ENCODE measurements around the gene KIR3DL3. TPM values are rescaled to one million over a fixed set of nuclear protein-coding genes. Genes with fewer than 3 reads are reported as not detected.

KIR3DL3 gene
- polyA plus RNA-seq, 1 donor (not counting 4 experiments of a cell fraction or from before 2014, with no cell fraction given) = not detected

DNA sequence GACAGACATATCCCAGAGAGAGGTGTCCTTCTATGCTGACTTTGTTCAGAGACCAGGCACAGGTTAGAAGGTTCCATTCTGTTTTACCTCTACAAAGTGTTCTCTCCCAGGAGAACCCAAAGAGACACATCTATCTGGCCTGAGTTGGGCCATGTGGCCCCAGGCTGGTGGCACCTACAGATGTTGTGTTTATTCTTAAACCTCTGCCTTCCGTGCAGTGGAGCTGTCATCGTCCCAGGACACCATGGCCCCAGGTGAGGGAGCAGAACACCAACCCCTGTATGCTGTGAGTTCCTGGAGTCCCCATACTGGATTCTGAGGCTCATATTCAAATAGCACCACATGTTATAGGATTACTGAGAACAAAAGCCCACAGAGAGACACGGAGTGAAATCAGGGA, 3.9 kb downstream of the KIR3DL3 start:
- no peaks in the 10 kb centered on the region for H3K4me1 ChIP-seq (ENCODE audit: control insufficient read depth, extremely low read depth, insufficient read depth, low read length)
- H3K27ac ChIP-seq (ENCODE audit: control insufficient read depth, insufficient read depth, low read length) = no peak overlapping the region
- FAIRE-seq (no peak), DNase-seq (ENCODE audit: low read depth, low spot score) (no peak)
- no peak overlapping the region for H2AFZ ChIP-seq (ENCODE audit: control insufficient read depth, low read length)
- dilution Hi-C loops (cut with MboI; ENCODE audit: extremely low pct_ligation_motif_present, low sequenced_read_pairs) = no loop called here
- no peaks in the 10 kb centered on the region for H4K20me1 ChIP-seq (ENCODE audit: control insufficient read depth, extremely low read depth, insufficient read depth, low read length)
- no peaks in the 10 kb centered on the region for H3K79me2 ChIP-seq (ENCODE audit: control insufficient read depth, insufficient read depth, low read length)
- no peak overlapping the region for H3K4me3 ChIP-seq (ENCODE audit: control insufficient read depth in 2 of 3, extremely low read depth in 1 of 3, insufficient read depth in 2 of 3, low read depth in 1 of 3, low read length in 3 of 3)
- H3K9ac ChIP-seq (ENCODE audit: control insufficient read depth, extremely low read depth, insufficient read depth, low read length) = no peak overlapping the region
- H3K9me3 ChIP-seq (ENCODE audit: control insufficient read depth, low read depth, low read length) = peaks cover 7% of the 10 kb centered on the region
- H3K4me2 ChIP-seq (ENCODE audit: control insufficient read depth, extremely low read depth, insufficient read depth, low read depth, low read length) = no peak overlapping the region
- TF ChIP-seq, protein P1, sequence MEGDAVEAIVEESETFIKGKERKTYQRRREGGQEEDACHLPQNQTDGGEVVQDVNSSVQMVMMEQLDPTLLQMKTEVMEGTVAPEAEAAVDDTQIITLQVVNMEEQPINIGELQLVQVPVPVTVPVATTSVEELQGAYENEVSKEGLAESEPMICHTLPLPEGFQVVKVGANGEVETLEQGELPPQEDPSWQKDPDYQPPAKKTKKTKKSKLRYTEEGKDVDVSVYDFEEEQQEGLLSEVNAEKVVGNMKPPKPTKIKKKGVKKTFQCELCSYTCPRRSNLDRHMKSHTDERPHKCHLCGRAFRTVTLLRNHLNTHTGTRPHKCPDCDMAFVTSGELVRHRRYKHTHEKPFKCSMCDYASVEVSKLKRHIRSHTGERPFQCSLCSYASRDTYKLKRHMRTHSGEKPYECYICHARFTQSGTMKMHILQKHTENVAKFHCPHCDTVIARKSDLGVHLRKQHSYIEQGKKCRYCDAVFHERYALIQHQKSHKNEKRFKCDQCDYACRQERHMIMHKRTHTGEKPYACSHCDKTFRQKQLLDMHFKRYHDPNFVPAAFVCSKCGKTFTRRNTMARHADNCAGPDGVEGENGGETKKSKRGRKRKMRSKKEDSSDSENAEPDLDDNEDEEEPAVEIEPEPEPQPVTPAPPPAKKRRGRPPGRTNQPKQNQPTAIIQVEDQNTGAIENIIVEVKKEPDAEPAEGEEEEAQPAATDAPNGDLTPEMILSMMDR (optimal IDR thresholded peaks at IDR 0.05 in 1 of 3, IDR thresholded peaks at IDR 0.05 in 1 of 3, conservative IDR thresholded peaks at IDR 0.05 in 1 of 3; ENCODE audit: extremely low read depth in 1 of 3, insufficient read depth in 2 of 3, low read length in 3 of 3) = no peak
- no peak for TF ChIP-seq EZH2 (IDR thresholded peaks at IDR 0.05; ENCODE audit: low read length)
- no peaks in the 10 kb centered on the region for H3K27me3 ChIP-seq (ENCODE audit: control insufficient read depth, extremely low read depth, insufficient read depth, low read length)
- H3K36me3 ChIP-seq (ENCODE audit: control insufficient read depth in 2 of 2, extremely low read depth in 1 of 2, insufficient read depth in 2 of 2, low read length in 2 of 2) = no peaks in the 10 kb centered on the region
- no peaks in the 10 kb centered on the region for H3K9me1 ChIP-seq (ENCODE audit: control insufficient read depth, extremely low read depth, insufficient read depth, low read length)

DNA sequence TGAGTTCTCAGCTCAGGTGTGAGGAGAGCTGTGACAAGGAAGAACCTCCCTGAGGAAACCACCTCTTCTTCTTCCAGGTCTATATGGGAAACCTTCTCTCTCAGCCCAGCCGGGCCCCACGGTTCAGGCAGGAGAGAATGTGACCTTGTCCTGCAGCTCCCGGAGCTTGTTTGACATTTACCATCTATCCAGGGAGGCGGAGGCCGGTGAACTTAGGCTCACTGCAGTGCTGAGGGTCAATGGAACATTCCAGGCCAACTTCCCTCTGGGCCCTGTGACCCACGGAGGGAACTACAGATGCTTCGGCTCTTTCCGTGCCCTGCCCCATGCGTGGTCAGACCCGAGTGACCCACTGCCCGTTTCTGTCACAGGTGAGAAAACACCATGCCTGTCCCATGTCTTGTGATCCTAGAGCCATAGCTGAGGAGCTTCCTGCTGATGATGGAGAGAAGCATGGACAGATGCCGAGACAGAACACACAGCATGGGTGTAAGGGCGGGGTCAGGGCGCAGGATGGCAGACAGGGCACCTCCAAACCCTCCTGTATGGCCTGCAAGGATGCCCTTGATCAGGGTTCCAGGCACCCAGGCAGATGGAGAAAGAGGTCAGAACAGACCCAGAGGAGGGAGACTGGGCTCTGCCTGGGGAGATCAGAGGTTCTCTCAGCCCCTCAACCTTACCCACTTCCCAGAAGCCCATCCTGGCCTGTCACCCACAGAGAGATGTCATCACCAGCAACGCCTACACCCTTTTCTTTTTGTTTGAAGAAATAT, 5.4 kb downstream of the KIR3DL3 start:
- no peak overlapping the region for H3K9ac ChIP-seq (ENCODE audit: control insufficient read depth, extremely low read depth, insufficient read depth, low read length)
- TF ChIP-seq, protein P1 (optimal IDR thresholded peaks at IDR 0.05 in 1 of 3, IDR thresholded peaks at IDR 0.05 in 1 of 3, conservative IDR thresholded peaks at IDR 0.05 in 1 of 3; ENCODE audit: extremely low read depth in 1 of 3, insufficient read depth in 2 of 3, low read length in 3 of 3) = no peak
- TF ChIP-seq EZH2 (IDR thresholded peaks at IDR 0.05; ENCODE audit: low read length) = no peak
- no peak overlapping the region for H3K4me3 ChIP-seq (ENCODE audit: control insufficient read depth in 2 of 3, extremely low read depth in 1 of 3, insufficient read depth in 2 of 3, low read depth in 1 of 3, low read length in 3 of 3)
- no peaks in the 10 kb centered on the region for H4K20me1 ChIP-seq (ENCODE audit: control insufficient read depth, extremely low read depth, insufficient read depth, low read length)
- H3K9me1 ChIP-seq (ENCODE audit: control insufficient read depth, extremely low read depth, insufficient read depth, low read length) = no peaks in the 10 kb centered on the region
- dilution Hi-C loops (cut with MboI; ENCODE audit: extremely low pct_ligation_motif_present, low sequenced_read_pairs) = no loop called here
- H3K4me1 ChIP-seq (ENCODE audit: control insufficient read depth, extremely low read depth, insufficient read depth, low read length) = no peaks in the 10 kb centered on the region
- H3K4me2 ChIP-seq (ENCODE audit: control insufficient read depth, extremely low read depth, insufficient read depth, low read depth, low read length) = no peak overlapping the region
- no peaks in the 10 kb centered on the region for H3K27me3 ChIP-seq (ENCODE audit: control insufficient read depth, extremely low read depth, insufficient read depth, low read length)
- no peak for FAIRE-seq
- no peak overlapping the region for H3K27ac ChIP-seq (ENCODE audit: control insufficient read depth, insufficient read depth, low read length)
- H3K79me2 ChIP-seq (ENCODE audit: control insufficient read depth, insufficient read depth, low read length) = no peaks in the 10 kb centered on the region
- no peak overlapping the region for H2AFZ ChIP-seq (ENCODE audit: control insufficient read depth, low read length)
- peaks cover 7% of the 10 kb centered on the region for H3K9me3 ChIP-seq (ENCODE audit: control insufficient read depth, low read depth, low read length)
- no peaks in the 10 kb centered on the region for H3K36me3 ChIP-seq (ENCODE audit: control insufficient read depth in 2 of 2, extremely low read depth in 1 of 2, insufficient read depth in 2 of 2, low read length in 2 of 2)
- DNase-seq (ENCODE audit: low read depth, low spot score) = no peak
